Measurements from ENCODE around the gene ACLY. TPM values are rescaled to one million over a fixed set of nuclear protein-coding genes. Genes with fewer than 3 reads are reported as not detected.

Gene ACLY
- total RNA-seq, 6 experiments from 2014 or later, result 254 to 315 (median 279) TPM

- H3K4me1 Mint-ChIP-seq (ENCODE audit: low read depth), result peaks cover 22% of the 10 kb centered on the region
- H3K4me3 Mint-ChIP-seq, result peak overlapping the region; percentile 95
- no peaks in the 10 kb centered on the region for H3K36me3 Mint-ChIP-seq (ENCODE audit: low read depth)
- no peaks in the 10 kb centered on the region; the same call in none of the 2 replicates for H3K27me3 Mint-ChIP-seq (ENCODE audit: insufficient read depth)
- no peaks in the 10 kb centered on the region for H3K9me3 Mint-ChIP-seq
- TF ChIP-seq, protein P1, sequence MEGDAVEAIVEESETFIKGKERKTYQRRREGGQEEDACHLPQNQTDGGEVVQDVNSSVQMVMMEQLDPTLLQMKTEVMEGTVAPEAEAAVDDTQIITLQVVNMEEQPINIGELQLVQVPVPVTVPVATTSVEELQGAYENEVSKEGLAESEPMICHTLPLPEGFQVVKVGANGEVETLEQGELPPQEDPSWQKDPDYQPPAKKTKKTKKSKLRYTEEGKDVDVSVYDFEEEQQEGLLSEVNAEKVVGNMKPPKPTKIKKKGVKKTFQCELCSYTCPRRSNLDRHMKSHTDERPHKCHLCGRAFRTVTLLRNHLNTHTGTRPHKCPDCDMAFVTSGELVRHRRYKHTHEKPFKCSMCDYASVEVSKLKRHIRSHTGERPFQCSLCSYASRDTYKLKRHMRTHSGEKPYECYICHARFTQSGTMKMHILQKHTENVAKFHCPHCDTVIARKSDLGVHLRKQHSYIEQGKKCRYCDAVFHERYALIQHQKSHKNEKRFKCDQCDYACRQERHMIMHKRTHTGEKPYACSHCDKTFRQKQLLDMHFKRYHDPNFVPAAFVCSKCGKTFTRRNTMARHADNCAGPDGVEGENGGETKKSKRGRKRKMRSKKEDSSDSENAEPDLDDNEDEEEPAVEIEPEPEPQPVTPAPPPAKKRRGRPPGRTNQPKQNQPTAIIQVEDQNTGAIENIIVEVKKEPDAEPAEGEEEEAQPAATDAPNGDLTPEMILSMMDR (IDR thresholded peaks at IDR 0.05), result no peak
- peak overlapping the region; percentile 99 for H3K27ac Mint-ChIP-seq
- no peak for DNase-seq
These were observed 10.0 kb upstream of the ACLY start for GRCh38 chr17:41928693-41929251.

DNA sequence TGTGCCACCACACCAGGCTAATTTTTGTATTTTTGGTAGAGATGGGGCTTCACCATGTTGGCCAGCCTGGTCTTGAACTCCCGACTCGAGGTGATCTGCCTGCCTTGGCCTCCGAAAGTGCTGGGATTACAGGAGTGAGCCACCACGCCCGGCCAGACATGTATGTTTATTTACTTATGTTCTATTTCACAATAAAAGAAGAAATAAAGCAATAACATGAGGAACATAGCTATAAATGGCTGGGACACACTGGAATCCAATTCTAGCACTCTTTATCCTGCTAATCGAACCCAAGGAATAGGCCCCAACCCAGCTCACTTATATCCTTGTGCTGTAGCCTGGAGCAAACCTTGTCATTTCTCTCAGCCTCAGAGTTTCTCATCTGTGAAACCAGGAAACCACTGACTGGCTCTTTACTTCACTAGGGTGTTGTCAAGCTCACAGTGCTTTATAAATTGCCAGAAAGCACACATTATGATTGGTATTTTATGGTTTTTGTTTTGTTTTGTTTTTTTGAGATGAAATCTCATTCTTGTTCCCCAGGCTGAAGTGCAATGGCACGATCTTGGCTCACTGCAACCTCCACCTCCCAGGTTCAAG lies 7.3 kb upstream of the ACLY start:
- H3K9me3 Mint-ChIP-seq, result no peaks in the 10 kb centered on the region

DNA sequence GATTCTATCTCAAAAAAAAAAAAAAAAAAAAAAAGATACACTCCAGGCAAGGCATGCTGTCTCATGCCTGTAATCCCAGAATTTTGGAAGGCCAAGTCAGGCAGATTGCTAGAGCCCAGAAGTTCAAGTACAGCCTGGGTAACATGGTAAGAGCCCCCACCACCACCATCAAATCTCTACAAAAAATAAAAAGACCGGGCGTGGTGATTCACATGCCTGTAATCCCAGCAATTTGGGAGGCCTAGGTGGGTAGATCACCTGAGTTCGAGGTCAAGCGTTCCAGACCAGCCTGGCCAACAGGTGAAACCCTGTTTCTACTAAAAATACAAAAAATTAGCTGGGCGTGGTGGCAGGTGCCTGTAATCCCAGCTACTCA lies 1.8 kb upstream of the ACLY start:
- Mint-ChIP-seq H3K27me3 (ENCODE audit: insufficient read depth) (peaks cover 3% of the 10 kb centered on the region), H3K4me3 (no peak overlapping the region), H3K27ac (no peak overlapping the region), H3K9me3 (no peaks in the 10 kb centered on the region), H3K36me3 (ENCODE audit: low read depth) (peaks cover 14% of the 10 kb centered on the region), H3K4me1 (ENCODE audit: low read depth) (peaks cover 27% of the 10 kb centered on the region)
- DNase-seq, result no peak
- TF ChIP-seq, protein P1 (IDR thresholded peaks at IDR 0.05), result no peak

More for the DNA sequence above, 7.3 kb upstream of the ACLY start:
- peaks cover 22% of the 10 kb centered on the region for H3K4me1 Mint-ChIP-seq (ENCODE audit: low read depth)
- DNase-seq, result no peak
- TF ChIP-seq, protein P1 (IDR thresholded peaks at IDR 0.05), result no peak
- no peaks in the 10 kb centered on the region for H3K36me3 Mint-ChIP-seq (ENCODE audit: low read depth)
- H3K27ac Mint-ChIP-seq, result no peak overlapping the region
- no peak overlapping the region for H3K4me3 Mint-ChIP-seq
- no peaks in the 10 kb centered on the region for H3K27me3 Mint-ChIP-seq (ENCODE audit: insufficient read depth)

GRCh38 chr17:41919840-41920579 lies 1.3 kb upstream of the ACLY start:
- DNase-seq, result peak; percentile 7
- Mint-ChIP-seq H3K27me3 (ENCODE audit: insufficient read depth) (peaks cover 3% of the 10 kb centered on the region), H3K4me3 (peak overlapping the region; percentile 97), H3K27ac (peak overlapping the region; percentile 26), H3K4me1 (ENCODE audit: low read depth) (peaks cover 33% of the 10 kb centered on the region), H3K36me3 (ENCODE audit: low read depth) (peaks cover 16% of the 10 kb centered on the region), H3K9me3 (no peaks in the 10 kb centered on the region)
- TF ChIP-seq, protein P1 (IDR thresholded peaks at IDR 0.05), result no peak

DNA sequence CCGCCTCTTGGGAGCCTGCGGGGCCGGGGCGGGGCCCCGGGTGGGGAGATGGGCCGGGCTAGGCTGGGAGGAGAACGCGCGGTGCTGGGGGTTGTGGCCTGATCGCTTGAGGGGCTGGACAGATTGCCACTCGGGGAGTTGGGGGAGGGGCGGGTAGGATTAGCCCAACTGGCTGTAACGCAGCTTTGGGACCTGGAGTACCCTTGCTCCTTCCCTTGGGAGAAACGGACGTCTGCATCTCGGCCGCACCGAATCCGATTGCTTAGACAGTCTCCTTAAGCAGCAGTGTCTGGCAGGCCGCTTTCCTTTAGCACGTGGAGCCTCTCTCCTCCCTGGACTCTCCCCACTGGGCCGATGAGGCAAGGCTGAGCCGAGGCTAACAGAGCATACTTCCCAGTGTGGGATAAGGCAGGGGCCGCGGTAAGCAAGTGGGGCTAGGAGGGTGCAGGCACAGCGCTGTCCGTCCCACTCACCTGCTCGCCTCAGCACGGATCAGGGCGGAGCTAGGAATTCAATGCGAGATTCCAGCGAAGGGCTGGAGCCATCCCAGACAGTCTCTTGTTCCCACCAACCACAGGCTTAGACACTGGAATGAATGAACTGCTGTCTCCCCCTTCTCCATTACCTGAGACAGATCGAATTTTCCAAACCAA lies 540 bp upstream of the ACLY start:
- DNase-seq, result no peak
- H3K36me3 Mint-ChIP-seq (ENCODE audit: low read depth), result peaks cover 22% of the 10 kb centered on the region
- peak overlapping the region; percentile 69 for H3K27ac Mint-ChIP-seq
- TF ChIP-seq, protein P1 (IDR thresholded peaks at IDR 0.05), result no peak
- no peaks in the 10 kb centered on the region for H3K9me3 Mint-ChIP-seq
- H3K27me3 Mint-ChIP-seq (ENCODE audit: insufficient read depth), result peaks cover 3% of the 10 kb centered on the region
- H3K4me3 Mint-ChIP-seq, result peak overlapping the region; percentile 97
- peaks cover 40% of the 10 kb centered on the region for H3K4me1 Mint-ChIP-seq (ENCODE audit: low read depth)

Measured in HFFc6 (cell line).